GM21390 (cell line): Measurements from ENCODE around the gene CTU2.

ENCODE experiments used
- ATAC-seq: cut with Tn5 transposase; IDR thresholded peaks from one replicate; pipeline ENCODE4 v1.9.1; 2021; ENCODE audit not compliant: unreplicated experiment

The CTU2 gene

DNA sequence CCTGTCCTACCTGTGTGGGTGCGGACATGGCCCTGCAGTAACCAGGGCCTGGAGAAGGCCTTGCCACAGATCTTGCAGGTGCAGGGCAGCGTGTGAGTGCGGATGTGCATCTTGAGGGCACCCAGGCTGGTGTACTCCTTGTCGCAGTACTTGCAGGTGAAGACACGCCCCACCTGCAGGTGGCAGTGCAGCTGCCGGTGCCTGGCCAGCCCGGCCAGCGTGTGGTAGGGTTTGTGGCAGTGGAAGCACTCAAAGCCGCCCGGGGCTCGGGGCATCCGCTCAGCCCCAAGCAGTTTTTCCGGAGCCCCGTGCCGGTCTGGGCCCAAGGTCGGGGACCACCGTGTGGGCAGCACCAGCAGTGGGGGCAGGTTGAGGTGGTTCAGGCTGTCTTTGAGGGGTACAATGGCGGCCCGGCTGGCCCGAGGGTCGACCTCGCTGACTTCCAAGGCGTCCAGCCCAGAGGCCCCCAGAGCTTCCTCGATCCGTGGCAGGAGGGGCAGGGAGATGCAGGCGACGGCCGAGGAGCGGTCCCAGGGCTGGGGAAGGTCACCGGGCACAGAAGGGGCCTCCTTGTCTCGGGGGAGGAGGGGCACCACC is 25.1 kb upstream of the CTU2 start:
- ATAC-seq = no peak

DNA sequence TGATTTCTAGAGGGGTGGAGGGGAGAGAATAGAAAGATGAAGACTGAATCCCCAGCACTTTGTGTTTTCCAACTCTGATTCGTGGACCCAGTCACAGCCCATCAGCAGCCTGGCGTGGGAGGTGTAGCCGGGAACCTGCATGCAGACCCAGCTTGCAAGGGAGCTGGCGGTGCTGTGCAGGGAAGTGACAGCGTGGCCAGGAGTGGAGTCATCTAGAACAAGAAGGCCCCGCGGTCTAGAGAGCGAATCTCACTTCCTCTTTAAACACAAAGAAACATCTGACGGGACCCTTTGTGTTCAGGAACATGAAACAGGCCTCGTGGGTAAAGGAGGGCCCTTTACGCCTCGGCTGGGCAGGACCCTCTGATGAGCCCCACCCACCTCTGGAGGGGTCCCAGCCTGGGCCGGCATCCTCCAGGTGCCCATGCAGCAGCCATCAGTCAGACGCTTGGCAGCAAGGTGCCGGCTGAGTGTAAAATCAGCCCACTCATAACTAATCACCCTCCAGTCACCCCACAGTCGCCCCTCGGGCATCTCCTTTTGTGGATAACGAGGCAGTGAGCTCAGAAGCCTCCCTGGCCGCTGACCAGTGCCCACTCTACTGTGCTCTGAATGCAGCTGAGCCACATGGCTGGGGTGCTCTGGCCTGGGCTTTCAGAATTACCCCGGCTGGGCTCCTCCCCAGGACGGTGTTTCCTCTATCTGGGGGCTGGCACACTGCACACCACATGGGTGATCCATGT is 24.4 kb upstream of the CTU2 start:
- peak; percentile 75 for ATAC-seq

GRCh38 chr16:88684569-88685155 is 21.6 kb upstream of the CTU2 start:
- no peak for ATAC-seq

- no peak for ATAC-seq
Measured at GRCh38 chr16:88685156-88686061, 20.9 kb upstream of the CTU2 start.

- peak; percentile 8 for ATAC-seq
Measured at GRCh38 chr16:88686062-88686438, 20.3 kb upstream of the CTU2 start.

DNA sequence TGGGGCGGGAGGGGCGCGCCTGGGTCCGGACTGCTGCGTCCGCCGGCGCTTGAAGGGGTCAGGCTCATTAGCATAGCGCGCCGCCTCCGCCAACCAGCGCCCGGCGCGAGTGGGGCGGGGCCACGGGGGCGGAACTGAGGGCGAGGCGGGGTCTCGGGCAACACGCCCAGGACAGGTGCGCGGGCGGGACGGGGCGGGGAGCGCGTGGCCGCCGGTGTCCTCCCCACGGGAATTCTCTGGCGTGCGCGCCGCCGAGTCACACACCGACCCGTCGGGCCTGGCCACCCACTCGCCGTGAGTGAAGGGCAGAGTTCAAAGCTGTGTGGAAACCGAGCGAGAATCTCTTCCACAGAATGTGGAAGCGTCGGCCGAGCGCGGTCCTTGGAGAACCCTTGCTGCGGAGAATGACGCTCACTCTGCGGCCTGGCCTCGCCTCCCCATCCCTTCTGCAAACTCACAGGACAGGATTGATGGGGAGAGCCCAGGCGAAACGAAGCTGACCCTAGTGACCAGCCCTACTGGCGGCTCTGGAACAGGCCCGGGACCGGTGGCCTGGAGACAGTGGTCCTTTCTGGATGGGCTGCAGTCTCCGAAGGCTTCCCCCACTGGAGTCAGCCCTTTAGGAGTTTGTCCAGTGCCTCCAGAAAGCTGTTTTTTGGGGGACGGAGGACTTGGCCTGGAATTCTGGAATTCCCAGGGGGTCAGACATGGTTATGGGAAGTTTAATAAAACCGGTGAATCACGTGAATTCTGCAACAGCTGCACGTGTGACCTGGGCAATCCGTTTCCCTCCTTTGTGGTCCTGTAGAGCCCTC is 19.7 kb upstream of the CTU2 start, which contains the start of gene SNAI3:
SNAI3 (minus strand) TSS at position 69 of the 815 bp plus-strand sequence. CDS start 101 bp downstream, outside the sequence.
- ATAC-seq = peak; percentile 68

DNA sequence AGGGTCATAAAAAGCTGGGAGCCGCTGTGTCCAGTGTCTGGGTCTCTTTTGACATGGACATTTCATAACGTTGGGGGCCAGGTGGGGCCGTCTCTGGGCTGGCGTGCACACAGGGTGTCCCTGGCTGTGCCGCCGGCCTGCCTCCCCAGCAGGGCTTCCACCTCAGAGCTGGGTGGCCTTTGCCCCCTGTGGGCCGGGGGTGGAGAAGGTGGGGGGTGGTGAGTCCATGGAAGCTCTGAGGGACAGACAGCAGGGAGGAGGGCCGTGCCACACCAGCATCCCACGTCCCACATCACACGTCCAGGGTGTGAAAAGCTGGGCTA is 19.1 kb upstream of the CTU2 start:
- no peak for ATAC-seq

DNA sequence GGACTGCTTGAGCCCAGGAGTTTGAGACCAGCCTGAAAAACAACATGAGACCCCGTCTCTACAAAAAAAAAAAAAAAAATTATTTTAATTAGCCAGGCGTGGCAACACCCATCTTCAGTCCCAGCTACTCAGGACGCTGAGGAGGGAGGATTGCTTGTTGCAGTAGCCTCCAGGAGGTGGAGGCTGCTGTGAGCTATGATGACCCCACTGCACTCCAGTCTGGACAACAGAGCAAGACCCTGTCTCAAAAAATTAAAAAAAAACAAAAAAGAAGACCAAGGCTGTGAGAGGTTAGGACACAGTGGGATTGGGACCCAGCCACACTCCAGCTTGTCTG is 18.7 kb upstream of the CTU2 start:
- ATAC-seq = no peak

DNA sequence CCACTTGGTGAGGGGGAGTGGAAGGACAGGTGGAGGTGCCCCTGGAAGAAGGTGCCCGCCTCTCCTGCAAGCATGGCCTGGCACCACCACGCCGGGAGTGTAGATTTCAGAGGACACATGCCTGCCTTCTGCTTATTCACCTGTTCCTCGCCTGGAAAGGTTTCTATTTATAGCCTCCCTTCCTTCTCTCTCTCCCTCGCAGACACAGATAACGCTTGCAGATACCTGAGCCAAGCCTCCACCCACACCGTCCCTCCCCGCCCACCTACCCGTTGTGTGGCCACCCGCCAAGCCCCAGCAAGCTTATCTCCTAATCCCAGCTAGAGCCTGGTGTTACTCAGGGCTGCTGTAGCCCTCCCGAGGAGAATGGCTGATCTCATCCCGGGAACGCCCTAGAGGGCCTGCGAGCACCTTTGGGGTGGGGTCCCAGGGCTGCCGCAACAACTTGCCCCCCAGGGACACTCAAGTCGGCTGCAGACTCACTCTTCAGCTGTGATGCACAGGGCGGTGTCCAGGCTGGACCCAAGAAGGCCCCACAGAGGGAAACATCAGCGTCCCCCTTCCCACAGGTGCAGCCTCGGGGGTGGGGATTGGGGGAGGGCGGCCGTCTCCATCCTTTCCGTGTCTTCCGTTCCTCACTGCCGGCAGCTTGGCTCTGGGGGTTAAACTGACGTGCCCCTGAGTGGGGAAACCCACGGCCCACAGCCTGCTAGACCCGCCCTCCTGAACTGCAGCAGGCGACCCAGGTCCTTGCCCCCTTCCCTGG is 18.1 kb upstream of the CTU2 start:
- ATAC-seq = no peak

DNA sequence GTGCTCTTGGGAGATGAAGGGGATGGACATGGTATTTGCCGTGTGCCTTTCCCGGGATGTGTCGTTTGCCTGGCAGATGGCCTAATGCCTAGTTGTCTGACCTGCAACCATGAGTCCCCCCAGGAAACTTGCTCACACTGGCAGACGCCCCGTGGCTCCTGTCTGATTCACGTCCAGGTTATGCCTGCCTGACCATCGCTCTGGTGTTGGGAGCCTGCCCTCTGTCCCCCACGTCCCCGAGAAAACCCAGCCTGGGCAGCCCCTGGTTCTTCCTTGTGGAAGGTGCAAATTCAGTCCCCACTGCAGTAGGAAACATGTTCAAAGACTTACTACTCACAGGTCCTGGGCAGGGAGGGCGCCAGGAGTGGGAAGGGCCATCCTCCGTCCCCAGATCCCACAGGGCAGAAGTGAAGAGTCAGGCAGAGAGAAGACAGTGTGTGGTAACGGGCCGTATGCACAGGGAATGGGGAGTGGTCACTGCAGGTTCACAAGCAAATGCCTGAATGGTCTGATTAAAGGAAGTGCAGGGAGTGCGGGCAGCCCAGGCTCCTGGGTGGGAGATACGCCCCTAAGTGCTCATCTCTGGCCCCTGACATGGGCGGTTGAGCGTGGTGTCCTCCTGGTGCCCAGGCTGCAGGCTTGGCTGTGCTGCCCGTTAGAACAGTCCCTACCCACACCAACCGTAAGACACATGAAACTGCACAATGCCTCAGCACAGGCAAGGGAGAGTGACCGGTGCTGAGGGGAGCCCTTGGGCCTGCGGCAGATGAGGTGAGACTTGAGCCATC is 15.8 kb upstream of the CTU2 start:
- ATAC-seq = no peak

GRCh38 chr16:88691129-88691813 is 15.0 kb upstream of the CTU2 start:
- no peak for ATAC-seq

DNA sequence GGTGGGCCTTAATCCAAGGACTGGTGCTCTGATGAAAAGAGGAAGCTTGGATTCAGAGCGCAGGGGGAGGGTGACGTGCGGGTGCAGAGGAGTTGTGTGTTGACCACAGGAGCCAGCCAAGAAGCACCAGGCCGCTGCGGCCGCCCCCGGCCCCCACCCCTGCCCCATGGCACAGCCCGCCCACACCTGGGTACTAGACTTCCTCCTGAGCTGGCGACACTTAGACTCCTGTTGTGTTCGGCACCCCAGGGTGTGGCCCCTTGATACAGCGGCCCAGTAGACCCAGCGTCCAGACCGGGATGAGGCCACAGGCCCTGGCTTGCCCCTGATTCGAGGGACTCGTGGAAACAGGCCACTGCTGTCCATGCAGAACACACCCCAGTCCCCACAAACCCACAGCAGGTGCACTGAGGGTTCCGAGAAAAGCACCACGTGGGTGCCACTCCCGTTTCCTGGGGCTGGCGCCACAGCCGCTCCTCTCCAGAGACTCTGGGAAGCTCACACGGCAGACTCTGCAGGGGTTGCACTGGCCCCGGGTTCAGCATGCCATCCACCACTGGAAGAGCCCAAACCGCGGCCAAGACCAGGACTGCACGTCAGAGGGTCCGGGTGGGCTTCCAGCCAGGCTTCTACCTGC is 14.3 kb upstream of the CTU2 start:
- ATAC-seq = no peak

GRCh38 chr16:88692861-88693260 is 13.4 kb upstream of the CTU2 start:
- no peak for ATAC-seq

DNA sequence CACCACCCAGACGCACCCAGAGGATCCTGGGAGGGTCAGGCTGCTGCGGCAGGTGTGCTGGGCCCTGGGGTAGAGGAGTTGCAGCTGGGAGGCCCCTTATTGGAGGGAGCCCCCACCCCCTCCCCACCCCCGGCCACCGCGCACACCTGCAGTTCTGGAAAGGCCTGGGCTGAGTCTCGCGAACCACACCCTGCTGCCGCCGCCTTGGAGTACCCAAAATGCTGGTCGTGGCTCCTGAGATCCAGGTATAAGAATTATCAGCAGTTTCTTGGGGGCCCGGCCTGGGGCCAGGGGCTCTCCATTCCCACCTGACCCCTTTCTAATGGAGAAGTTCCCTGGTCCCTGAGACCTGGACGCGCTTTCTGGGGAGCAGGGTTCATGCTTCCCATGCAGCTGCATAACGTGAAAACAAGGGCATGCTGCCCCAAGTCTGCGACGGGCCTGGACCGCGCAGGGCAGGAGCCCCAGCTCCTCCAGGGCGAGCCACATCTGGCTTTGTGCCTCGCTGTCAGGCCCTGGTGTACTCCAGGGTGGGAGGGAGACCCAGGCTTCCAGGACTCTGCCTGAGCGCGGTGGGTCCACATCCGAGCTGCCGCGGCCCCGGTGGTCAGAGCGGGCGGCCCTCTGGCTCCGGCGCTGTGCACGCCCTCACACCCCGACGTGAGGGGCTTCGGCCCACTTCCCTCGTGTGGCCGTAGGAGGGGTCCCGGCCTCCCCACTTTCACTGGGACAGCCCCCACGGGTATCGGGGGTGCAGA is 12.7 kb upstream of the CTU2 start:
- no peak for ATAC-seq

DNA sequence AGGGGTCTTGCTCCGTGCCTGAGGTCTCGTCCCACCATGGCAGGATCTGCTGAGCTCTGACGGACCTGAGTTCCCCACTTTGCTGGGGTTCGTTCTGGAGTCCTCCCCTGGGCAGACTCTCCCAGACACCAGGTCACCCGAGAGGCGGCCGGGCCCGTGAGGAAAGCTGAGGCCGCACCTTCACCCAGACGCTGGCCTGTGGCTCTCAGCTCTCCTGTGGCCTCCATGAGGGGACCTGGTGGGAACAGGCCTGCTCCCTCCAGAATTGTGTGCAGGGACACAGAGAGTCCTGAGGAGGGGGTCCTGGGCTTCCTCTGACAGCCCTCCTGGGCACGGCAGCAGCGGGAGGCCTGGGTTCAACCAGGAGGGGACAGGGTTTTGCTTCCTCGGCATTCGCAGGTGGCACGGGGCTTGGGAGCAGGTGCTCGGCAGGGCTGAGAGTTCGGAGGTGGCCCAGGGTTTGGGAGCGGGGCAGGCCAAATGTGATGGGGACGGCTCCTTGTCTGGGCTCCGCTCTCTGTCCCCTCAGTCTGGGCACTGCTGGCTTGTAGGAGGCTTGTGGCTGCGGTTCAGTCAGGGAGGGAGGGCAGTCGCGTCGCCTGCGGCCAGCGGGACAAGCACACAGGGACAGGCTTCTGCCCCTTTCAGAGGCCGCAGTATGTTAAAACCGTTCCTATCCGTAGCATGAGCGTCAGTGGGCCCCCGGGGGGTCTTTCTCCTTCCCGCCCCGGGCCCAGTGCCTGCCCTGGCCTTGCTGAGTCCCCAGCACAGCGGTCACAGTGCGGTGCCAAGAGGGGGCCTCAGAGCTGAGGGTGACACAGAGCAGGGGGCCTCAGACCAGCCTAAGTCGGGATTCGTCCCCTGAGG is 11.8 kb upstream of the CTU2 start:
- ATAC-seq = no peak

DNA sequence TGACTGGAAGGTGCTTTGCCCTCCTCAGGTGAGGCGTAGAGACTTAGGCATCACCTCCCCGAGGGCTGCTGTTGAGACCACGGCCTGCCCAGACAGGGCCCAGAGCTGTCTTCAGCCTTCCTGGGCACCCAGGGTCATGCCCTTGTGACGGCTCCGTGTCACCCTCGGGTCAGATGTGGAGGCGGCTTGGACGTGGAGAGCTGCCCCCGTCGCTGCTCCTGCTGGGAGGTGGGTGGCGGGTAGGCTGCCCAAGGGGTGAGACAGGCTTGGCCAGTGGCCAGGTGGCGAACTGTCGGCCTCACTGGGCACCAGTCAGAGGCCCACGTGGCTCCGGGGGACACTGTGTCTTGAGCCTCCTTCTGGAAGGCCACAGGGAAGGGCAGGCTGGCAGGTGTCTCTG is 11.1 kb upstream of the CTU2 start:
- ATAC-seq = no peak

DNA sequence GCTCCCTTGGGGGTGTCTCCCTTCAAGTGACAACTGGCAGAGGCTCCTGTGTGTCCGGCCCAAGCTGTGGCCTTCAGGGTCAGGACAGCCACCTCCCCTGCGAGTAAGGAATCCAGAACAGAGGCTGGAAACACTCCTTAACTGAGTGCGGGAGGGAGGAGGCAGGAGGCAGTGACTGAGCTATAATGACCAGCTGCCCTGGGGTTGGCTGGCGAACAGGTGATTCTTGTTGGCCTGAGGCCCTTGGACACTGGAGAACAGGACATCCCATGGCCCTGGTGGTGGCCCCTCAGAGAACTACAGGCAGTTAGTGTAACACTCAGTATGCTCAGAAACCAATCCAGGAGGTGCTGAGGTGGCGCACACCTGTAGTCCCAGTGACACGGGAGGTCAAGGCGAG is 10.6 kb upstream of the CTU2 start:
- no peak for ATAC-seq
